Stomach (tissue), 4 donors: ENCODE data around the gene CTDP1.

ENCODE experiments used
- POLR2A ChIP-seq, 4 donors: fragments of 450-650 bp; IDR thresholded peaks; one replicate each; pipeline ENCODE4 v1.6.1; 2016; ENCODE audit warnings: antibody characterized with exemption in 4 of 4, control low read depth in 2 of 4, mild to moderate bottlenecking in 1 of 4, moderate library complexity in 1 of 4
- POLR2AphosphoS5 ChIP-seq, 3 donors: sonication (generic); formaldehyde crosslinking; IDR thresholded peaks; one replicate each; pipeline ENCODE4 v1.6.1; 2016; ENCODE audit warnings: antibody characterized with exemption in 3 of 3
- TF ChIP-seq, protein P1 (sequence below), 7 experiments: fragments of 450-650 bp in 4 of 7; fragments of 200-600 bp in 3 of 7; sonication (generic) in 3 of 7; IDR thresholded peaks; one replicate each; pipeline ENCODE4 v1.5.1; 2016 to 2019; ENCODE audit warnings: antibody characterized with exemption in 7 of 7, control low read depth in 2 of 7, mild to moderate bottlenecking in 1 of 7

DNA sequence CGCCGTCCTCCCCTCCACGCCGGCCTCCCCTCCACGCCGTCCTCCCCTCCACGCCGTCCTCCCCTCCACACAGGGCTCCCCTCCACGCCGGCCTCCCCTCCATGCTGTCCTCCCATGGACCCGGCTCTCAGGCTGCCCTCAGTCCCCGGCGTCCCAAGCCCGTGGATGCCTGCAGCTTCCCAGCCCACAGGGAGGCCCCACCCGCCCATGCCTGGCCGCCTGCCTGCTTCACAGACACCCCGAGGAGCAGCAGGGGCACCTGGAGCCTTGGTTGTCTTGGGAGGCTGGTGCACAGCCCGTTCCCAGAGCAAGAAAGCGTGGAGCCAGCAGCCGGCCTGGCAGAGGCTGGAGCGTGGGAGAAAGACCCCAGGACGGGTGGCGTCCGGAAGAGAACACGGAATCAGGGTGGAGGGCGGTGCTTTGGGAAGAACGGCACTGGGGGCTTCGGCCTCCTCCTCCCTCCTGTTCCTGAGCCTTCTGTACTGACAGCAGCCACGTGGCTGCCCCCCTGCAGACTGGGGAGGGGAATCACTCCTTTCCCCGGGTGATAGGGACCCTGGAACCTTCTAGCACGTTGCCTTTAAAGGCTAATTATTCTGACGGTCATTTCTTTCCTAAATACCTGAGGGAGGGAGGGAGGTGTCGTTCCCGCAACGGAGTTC lies 92.0 kb downstream of the CTDP1 start:
- TF ChIP-seq, protein P1, sequence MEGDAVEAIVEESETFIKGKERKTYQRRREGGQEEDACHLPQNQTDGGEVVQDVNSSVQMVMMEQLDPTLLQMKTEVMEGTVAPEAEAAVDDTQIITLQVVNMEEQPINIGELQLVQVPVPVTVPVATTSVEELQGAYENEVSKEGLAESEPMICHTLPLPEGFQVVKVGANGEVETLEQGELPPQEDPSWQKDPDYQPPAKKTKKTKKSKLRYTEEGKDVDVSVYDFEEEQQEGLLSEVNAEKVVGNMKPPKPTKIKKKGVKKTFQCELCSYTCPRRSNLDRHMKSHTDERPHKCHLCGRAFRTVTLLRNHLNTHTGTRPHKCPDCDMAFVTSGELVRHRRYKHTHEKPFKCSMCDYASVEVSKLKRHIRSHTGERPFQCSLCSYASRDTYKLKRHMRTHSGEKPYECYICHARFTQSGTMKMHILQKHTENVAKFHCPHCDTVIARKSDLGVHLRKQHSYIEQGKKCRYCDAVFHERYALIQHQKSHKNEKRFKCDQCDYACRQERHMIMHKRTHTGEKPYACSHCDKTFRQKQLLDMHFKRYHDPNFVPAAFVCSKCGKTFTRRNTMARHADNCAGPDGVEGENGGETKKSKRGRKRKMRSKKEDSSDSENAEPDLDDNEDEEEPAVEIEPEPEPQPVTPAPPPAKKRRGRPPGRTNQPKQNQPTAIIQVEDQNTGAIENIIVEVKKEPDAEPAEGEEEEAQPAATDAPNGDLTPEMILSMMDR (IDR thresholded peaks at IDR 0.05), result no peak
- TF ChIP-seq POLR2AphosphoS5 (IDR thresholded peaks at IDR 0.05) (no peak), POLR2A (IDR thresholded peaks at IDR 0.05) (no peak)
